Measurements from ENCODE around the gene FILIP1L.

The FILIP1L gene

DNA sequence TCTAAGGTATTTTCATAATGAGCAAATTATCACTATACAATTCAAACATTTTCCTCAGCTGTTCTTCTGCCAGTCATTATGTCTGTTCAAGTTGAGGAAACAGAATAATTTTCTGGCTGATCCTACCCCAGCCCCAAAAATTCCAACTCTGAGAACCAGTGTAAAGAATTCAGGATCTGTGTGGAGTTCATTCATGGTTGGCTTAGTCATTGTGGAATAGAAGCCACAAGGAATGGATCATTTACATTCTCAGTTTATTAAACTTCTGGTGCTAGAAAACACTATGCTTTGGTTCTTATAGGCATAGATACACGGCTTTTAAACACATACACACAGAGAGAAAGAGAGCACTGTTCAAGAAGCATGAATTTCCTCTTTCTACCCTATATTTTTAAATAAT is 162.0 kb downstream of the FILIP1L start:
- DNase-seq (ENCODE audit: low read depth in 2 of 2), result peak; percentile 78 to 81

DNA sequence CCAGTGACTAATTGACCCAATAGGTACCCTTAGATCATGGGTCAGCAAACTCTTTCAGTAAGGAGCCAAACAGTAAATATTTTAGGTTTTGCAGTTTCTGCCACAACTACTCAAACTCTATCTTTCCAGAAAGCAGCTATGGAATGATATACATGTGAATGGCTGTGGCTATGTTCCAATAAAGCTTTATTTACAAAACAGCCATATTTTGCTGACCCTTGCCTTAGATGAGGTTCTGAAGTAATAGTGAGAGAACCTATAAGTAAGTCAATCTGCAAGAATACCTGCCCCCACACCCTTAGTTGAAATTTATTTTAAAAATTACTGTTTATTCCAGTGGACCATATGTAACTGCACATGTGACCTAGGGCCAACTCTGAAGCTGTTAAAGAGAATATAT is 162.6 kb downstream of the FILIP1L start:
- no peak for DNase-seq (ENCODE audit: low read depth in 2 of 2)

DNA sequence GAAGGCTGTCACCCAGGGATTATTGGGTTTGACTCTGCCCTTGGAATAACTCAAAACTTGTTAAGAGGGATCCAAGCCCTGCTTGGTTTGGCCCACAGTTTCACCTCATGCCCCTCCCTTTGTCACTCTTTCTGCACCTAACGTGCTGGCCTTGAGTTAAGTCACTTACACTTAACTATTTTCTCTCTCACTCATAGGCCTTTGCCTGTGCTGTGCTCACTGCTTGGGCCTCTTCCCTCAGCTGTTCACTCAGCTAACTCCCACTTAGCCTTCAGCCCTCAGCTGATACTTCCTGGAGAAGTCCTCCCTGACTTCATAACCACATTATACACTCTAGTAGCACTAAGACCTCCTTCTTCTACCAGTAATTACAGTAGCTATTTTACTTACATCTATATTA is 163.4 kb downstream of the FILIP1L start:
- no peak for DNase-seq (ENCODE audit: low read depth in 2 of 2)

DNA sequence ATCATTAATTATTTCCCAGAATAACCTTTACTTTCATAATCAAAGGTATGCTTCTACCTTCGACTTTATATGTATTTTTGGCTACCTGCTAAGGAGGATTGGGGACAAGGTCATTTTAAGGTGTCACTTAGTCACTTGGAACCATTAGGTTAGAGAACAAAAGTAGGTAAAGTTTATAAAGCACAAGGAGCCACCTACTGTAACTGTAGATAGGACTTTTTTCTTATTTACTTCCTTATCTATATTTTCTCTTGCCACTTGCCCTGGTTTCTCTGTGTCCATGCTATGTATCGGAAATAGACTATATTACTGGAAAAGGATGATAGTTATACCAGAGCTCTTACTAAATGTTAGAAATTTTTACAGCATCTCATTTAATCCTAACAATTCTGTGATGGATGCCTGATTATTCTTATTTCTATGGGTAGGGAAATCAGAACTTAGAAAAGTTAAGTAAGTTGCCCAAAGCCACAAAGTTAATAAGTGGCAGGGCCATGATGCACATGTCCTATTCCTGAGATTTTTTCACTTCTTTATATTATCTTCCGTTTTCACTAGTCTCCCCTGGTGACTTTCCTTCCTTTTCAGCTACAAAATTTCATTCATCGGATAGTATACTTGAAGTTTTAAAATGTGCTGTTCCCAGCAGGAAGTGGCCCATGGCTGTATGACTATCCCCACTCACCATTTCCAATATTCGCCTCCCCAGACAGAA is 164.2 kb downstream of the FILIP1L start:
- no peak for DNase-seq (ENCODE audit: low read depth in 2 of 2)

DNA sequence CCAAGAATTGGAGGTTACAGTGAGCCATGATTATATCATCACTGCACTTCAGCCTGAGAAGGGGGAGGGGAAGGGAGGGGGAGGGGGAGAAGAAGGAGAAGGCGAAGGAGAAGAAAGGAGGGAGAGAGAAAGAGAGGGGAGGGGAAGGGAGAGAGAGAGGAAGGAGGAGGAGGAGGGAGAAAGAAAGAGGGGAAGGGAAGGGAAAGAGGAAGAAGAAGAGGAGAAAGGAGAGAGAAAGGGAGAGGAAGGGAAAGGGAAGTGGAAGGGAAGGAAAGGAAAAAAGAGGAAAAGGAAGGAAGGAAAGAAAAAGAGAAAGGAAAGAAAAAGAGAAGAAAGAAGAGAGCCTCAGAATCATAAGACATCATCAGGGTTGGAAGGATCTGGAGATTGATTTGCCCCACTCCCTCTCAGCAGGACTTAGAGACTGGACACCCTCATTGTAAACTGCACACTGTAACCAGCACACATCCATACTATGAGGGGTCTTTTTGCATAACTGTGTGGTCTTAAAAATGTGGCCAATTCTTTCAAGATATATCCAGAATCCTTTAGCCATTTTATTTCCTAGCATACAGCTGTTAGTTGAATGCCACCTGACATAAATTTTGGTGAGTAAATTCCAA is 165.7 kb downstream of the FILIP1L start:
- DNase-seq (ENCODE audit: low read depth in 2 of 2), result no peak

DNA sequence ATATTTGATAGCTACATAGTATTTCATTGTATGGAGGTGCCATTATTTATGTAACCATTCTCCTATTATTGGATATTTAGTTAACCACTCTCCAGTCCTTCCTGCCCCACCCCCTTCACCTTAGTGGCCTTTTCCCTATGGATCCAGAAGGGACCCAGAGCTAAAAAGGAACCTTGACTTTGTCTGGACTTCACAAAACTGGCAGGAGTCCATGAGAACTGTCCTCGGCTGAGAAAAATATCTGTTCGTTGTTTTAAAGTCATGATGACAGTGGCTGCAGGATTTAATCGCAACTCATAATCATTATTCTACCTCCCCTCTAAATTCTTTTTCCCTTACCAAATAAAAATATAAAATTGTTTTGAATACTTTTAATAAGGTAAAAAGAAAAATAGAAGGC is 166.9 kb downstream of the FILIP1L start:
- DNase-seq (ENCODE audit: low read depth in 2 of 2), result no peak

DNA sequence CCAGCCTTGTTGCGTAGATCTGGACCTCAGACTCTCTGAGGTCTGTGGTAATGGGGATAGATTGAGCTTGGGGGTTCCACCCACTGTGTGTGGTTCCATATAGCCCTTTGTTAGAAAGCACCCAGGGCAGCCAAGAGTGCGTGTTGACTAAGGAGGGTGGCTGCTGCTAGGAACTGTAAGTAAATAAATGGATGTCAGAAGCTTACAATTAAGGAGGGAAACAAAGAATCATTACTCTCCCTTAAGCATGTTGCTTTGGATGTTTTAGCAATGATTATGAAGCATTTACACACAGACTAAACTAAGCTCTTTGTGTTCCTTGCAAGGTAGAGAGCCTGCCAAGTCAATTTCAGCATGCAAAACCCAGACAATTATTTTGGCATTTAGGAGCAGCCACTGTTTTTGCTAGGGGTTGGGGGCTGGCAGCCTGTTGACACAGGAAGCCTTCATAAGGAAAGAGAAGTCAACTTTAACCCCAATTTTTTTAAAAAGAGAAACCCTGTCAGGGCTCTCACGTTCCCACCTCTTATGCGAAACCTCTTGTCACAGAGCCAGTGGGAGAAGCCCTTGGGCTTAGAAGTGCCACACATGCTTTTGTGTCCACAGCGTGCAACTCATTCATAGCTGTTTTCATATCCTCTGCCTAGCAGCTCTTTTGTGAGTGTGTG is 168.8 kb downstream of the FILIP1L start:
- DNase-seq (ENCODE audit: low read depth in 2 of 2), result no peak

DNA sequence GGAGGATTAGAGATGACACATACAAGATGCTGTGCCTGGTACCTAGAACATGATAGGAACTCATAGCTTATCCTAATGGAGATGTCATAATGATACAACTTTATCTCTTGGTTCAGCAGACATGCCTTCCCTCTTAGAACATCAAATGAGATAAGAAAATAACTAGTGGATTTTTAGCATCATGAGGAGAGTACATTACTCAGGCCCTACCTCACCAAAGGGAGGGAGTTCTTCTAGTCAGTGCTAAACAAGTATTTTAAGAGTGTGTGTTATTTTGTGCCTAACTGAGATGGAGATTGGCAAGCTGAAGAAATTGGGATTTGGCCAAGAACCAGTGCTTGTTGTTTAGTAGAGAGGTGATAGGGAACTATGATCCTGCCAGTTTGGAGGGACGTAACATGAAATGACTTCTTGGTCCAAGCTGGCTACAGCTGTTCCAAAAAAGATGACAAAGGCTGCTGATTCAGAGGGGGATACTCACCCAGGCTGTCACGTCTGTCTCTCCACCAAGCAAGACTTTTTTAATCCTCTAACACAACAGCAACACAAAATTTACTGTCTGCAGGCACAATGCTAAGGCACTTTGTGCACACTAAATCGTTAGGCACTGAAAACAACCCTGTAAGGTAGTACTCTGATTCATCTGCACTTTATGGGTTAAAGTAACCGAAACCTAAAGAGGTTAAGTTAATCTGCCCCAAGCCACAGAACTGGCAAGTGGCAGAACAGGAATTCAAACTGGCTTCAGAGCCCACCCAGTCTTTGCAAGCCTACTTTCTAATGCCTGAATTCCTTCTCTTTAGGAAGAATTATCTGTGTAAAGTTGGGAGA is 170.2 kb downstream of the FILIP1L start:
- no peak for DNase-seq (ENCODE audit: low read depth in 2 of 2)

DNA sequence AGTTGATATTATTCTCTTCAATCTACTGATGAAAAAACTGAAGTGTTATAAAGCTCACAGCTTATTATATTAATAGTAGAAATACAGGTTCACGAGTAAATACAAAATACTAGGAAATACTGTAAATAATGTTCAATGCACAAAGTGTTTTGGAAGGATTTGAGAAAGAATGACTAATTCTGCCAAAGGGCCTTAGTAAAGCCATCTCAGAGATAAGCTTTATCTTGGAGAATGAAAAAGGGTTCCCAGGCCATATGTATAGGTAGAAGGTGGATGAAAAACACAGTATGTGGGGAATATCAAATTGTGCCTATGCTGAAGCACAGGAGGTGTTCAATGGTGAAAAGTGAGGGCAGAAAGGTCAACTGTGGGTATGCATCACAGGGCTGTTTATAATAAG is 173.1 kb downstream of the FILIP1L start:
- no peak for DNase-seq (ENCODE audit: low read depth in 2 of 2)

DNA sequence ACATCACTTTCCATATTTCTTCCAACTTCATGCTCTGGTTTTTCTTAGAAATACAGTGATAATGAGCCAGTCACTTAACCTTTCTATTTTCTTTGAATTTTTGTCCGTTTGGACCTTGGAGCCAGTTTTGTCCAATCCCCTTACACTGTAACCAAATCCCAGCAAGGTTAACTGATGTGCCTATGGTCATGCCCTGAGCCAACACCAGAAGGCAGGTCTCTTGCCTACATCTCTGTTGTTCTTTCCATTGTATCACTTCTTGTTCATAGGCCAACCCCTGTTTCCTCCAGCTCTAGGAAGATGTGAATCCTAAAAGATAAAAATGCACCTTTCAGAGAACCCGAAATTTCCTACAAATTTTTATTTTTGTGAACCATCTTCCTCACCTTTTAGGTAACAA is 174.0 kb downstream of the FILIP1L start:
- DNase-seq (ENCODE audit: low read depth in 2 of 2), result no peak

DNA sequence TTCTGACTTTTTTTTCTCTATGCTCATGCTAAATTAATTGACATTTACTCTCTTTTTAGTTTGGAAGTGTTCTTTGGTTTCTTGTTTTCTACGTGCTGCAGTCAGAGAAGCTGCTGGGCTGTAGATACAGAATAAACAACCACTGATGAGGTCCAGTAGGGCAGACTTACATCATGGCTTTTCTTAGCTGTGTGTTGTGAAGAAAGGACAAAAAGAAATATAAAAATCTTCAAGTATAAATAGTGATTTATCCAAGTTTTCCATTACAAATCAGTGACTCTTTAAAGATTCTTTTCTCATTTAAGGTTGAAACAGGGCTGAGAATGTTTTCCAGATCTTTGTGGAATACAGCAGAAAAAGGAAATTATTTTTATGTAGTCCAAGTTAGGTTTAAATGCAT is 174.4 kb downstream of the FILIP1L start:
- DNase-seq (ENCODE audit: low read depth in 2 of 2), result no peak

DNA sequence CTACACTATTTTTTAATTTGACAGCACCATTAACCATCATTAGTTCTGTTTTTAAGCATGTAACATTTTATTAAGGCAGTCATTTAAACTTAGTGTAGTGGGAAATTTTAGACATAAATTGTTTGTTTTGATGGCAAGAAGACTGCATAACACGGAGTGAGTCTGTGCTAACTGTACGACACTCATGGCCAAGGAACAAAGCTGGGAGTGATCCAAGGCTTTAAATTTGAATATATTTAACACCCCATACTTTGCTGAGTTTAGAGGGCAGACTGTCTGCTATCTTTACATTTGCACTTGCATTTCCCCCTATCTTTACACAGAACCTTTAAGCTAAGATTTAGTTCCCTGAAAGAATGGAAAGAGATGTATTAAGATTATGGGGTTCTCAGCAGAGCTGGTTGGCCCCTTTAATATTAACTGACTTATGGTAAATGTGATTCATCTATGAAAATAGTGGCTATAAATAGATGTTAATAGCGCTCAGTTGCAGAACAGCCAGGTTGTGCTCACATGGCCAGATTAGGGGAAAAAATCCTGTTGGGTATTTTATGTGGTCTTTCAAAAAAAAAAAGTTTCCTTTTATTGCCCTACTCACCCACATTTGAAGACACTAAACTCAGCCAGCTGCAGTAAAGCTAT is 175.9 kb downstream of the FILIP1L start:
- no peak for DNase-seq (ENCODE audit: low read depth in 2 of 2)

DNA sequence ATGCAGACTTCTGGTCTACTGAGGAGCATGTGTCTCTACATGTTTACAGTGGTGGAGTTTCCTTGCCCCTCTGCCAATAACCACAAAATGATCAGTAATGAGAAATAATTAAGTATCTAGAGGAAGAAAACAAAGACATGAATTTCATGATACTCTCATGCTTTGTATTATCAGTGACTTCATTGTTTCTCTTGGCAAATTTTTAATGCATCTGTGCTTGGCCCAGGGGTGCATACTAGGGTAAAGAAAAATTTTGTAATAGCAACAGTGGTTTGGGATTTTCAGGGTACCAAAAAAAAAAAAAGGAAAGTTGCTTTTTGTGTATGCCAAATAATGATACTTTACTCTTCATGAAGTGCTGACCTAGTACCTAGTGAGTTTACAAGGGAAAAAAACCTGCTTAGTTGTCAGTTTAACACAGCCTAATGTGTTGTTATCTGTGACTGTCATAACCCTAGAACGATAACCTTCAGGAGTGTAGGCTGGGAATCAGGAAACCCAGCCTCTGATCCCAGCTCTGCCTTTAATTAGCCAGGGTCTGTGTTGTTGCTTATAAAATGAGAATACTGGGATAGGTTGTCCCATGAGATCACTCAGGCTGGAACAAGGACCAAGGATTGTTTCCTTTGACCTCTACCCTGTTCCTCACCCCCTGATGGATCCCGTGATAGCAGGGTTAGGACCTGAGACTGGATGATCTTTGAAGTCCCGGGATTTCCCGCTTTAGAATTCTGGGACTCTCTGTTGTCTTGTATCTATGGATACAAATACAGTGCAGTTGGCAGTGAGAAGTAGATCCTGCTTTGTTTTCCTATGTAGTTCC is 179.1 kb downstream of the FILIP1L start:
- no peak for DNase-seq (ENCODE audit: low read depth in 2 of 2)

DNA sequence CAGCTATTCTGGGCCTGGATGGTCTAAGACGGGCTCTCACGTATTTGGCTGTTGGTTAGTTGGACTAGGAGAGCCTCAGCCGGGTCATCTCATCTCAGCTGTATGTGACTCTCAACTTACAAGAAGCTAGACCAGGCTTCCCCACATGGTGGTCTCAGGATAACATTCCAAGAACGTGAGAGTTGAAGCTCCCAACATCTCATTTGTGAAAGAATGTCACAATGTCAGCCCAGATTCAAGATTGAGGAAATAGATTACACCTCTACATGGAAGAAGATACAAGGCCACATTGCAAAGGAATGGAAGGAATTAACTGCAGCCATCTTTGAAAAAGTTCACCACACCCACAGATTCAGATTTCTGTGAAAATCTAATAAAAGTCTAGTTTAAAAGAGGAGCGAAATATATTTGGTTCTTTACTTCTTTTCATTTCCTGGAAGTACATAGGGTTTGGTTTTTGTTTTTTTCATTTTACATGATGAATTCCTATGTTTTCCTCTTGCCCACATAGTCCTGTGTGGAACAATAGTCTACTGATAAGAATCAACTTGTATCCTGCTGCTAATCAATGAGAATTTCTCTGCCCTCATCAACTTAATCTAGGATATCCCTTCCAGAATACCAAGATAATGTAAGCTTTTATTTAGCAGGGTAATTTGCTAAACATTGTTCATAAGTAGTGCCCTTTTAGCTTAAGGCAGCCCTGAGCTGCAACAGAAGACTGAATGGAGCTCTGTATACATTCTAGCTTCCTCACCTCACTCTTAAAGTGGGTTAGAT is 180.1 kb downstream of the FILIP1L start:
- DNase-seq (ENCODE audit: low read depth in 2 of 2), result no peak

DNA sequence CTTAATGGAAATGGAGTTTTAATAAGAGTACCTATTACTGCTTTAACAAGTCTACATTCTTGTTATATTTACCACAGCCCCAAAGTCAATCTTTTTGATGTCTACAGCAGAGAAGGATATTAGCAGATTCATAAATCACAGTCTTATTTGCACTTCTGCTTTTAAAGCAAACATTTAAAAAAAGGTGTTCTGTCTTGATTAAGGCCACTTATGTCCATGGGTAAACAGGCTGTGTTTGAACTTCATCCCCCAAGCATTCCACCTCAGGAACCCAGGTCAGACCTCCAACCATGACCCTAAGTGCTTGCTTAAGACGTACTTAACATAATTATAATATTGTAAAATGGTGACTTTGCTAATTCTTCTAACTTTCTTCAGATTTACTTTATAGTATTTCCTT is 183.2 kb downstream of the FILIP1L start:
- no peak for DNase-seq (ENCODE audit: low read depth in 2 of 2)

DNA sequence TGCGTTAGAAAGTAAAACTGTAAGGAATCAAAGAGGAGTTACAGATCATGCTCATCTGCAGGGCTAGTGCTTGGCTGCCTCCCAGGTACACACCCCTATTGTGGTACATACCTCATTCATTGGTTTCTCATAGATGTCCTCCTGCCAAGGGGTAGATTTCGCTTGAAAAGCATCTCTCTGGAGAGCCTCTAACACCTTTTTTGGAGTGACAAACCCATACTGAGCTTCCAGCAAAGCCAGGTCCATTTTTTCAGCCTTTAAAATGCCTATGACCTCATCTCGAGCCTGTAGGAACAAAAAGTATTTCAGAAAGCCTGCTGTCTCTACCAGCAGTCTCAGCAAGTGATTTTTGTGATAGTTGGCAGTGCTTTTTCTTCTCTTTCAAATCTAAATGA is 184.6 kb downstream of the FILIP1L start:
- no peak for DNase-seq (ENCODE audit: low read depth in 2 of 2)

DNA sequence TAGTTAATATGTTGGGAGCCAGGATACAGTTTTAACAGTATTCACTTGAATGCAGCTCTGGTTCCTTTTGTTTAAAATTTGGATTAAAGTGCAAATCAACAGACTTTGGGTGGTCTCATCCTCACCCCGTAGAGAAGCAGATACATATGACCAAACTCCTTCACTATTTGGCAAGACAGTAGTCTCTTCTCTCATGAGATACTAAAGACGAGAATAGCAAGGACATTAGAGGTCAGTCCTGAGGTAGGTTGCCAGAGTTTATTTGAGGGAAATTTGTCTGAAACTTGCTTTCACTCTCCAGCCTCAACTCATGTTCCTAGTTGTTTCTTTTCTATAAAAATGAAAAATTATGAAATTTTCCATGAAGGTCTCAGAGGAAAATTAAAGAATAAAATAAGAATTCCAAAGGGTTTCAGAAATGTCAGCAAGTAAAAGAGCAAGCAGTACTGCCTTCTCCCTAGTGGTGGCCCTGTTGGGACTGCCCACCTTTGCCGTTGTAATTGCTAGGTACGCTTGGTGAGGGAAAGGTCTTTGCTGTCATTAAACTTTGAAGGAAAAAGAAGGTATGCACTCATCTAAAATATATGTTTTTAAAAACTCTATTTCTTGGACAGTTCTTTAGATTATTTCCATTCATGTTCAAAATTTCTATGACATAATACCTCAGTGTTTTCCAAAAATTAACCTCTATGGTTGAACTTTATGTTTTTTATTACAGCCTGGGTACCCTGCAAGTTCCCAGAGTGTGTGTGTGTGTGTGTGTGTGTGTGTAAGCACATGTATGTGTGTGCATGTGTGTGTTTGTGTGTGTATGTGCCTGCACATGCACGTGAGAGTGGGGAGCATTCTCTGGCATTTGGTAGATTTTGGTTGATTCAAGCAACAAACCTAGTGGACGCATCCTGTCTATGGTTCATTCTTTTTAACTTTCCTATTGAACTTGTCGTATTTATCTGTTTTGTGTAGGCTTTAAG is 185.2 kb downstream of the FILIP1L start:
- DNase-seq (ENCODE audit: low read depth in 2 of 2), result no peak

DNA sequence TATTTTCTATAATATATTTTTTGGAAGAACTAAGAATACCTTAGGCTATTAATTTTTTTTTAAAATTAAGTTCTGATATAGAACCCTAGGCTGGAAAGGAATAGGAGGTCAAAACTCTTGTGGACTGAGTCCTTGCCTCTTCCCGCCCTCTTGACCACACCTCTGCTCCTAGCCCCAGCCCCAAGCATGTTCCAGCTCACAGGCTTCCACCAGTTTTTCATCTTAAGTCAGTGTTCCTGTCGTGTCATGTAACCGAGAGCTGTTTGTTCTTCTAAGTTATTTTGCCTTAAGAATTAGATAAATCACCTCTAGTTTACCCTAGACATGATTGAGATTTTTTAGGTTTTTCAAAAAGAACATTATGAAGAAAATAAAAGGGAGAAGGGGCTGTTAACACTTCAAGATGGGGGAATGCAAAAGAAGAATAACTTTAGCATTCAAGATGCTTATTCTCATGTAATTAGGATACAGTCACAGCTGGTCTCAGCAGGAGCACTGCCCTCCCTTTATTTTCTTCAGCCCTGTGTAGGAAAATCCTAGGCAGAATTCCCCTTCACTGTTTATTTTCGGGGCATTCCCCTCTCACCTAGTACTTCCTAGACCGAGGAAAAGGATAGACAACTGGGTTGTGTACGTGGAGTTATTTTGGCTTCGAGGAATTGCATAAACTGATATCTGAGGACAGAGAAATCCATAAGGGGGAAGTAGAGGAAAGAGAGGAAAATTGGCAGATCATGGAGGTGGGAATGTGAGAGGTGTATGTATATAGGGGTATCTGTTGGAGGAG is 186.4 kb downstream of the FILIP1L start:
- DNase-seq (ENCODE audit: low read depth in 2 of 2), result no peak
